GM10266 (cell line): Measurements from ENCODE around the gene CHST9.
A peak's percentile ranks its signal among the peaks of the same experiment; 100 is the strongest.
"Not testable (repeated sequence)": the region's sequence is repeated elsewhere in the genome, so short reads cannot be mapped to it uniquely, and the experiment has no call there.

ENCODE experiments used
- DNase-seq: peaks from one replicate; pipeline ENCODE4 v3.0.0; 2012; ENCODE audit errors: extremely low spot score
- TF ChIP-seq, protein P1 (sequence below): IDR thresholded peaks from 2 replicates; pipeline ENCODE4 v1.5.1; 2012; ENCODE audit warnings: mild to moderate bottlenecking, low read depth; ENCODE audit not compliant: control insufficient read depth, insufficient read depth; ENCODE audit errors: missing control alignments

Gene CHST9, protein sequence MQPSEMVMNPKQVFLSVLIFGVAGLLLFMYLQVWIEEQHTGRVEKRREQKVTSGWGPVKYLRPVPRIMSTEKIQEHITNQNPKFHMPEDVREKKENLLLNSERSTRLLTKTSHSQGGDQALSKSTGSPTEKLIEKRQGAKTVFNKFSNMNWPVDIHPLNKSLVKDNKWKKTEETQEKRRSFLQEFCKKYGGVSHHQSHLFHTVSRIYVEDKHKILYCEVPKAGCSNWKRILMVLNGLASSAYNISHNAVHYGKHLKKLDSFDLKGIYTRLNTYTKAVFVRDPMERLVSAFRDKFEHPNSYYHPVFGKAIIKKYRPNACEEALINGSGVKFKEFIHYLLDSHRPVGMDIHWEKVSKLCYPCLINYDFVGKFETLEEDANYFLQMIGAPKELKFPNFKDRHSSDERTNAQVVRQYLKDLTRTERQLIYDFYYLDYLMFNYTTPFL

DNA sequence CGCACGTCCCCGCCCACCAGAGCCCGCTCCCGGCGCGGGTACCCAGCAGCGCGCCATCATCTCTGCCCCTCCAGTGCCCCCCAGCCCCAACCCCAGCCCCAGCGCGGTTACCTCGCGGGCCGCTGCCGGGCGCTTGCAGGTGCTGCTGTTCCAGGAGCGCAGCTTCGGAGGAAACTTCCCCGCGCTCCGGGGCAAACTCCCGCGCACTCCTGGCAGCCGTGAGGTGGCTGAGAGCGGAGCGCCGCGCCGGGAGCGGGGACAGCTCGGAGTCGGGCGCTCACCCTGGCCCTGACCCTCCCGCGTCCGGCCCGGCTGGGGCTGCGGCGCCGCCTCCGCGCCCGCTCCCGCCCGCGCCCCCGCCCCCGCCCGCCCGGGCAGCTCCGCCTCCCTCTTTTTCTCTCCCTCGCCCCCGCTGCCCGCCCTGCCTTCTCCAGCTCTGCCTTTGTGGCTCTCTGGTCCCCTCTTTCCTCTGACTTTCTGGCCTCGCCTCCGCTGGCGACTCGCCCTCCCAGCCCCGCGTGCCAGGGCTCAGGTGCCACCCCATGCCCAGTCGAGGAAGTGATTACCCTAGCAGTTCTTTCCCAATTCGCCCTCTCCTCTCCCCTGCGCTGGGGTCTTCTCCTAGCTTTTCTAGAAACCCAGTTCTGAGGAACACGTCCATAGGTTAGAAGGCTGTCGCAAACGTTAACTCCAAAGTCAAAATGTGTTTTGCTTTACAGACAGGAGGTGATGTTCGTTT is at the start of gene CHST9:
TSS of gene CHST9 (minus strand) at position 284 of the 739 bp plus-strand sequence. CDS start 42,499 bp downstream, outside the sequence.
- DNase-seq = peak; percentile 17
- TF ChIP-seq, protein P1, sequence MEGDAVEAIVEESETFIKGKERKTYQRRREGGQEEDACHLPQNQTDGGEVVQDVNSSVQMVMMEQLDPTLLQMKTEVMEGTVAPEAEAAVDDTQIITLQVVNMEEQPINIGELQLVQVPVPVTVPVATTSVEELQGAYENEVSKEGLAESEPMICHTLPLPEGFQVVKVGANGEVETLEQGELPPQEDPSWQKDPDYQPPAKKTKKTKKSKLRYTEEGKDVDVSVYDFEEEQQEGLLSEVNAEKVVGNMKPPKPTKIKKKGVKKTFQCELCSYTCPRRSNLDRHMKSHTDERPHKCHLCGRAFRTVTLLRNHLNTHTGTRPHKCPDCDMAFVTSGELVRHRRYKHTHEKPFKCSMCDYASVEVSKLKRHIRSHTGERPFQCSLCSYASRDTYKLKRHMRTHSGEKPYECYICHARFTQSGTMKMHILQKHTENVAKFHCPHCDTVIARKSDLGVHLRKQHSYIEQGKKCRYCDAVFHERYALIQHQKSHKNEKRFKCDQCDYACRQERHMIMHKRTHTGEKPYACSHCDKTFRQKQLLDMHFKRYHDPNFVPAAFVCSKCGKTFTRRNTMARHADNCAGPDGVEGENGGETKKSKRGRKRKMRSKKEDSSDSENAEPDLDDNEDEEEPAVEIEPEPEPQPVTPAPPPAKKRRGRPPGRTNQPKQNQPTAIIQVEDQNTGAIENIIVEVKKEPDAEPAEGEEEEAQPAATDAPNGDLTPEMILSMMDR = no peak

DNA sequence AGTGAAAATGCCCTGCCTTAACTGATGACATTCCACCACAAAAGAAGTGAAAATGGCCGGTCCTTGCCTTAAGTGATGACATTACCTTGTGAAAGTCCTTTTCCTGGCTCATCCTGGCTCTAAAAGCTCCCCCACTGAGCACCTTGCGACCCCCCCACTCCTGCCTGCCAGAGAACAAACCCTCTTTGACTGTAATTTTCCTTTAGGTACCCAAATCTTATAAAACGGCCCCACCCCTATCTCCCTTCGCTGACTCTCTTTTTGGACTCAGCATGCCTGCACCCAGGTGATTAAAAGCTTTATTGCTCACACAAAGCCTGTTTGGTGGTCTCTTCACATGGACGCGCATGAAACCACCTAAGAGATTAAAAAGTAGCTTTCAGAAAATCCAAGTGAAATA is 47.2 kb upstream of the CHST9 start:
- DNase-seq = not testable (repeated sequence)

DNA sequence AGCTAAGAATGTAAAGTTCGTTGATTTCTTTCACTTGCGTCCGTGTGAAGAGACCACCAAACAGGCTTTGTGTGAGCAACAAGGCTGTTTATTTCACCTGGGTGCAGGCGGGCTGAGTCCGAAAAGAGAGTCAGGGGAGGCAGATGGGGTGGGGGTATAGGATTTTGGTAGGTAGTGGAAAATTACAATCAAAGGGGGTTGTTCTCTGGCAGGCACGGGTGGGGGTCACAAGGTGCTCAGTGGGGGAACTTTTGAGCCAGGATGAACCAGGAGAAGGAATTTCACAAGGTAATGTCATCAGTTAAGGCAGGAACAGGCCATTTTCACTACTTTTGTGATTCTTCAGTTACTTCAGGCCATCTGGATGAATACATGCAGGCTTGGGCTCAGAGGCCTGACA is 46.6 kb upstream of the CHST9 start:
- not testable (repeated sequence) for DNase-seq

DNA sequence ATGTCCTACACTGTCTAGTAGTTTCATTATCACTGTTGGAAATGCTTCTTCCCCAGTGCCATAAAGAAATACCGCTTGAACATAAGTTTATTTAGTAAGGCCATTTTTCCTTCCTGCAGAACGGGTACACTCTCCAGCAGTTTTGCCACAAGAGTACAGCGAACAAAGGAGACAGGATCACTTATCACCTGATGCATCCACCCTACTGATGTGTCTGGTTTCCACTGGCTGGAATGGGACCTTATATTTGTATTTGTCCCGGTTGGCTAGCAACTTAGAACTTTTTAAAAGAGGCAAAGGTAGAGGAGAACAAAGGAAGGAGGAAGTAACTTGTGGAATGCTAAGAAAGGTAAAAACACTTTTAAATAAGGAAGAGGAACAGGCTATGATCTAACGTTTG is 46.1 kb upstream of the CHST9 start:
- DNase-seq = not testable (repeated sequence)

DNA sequence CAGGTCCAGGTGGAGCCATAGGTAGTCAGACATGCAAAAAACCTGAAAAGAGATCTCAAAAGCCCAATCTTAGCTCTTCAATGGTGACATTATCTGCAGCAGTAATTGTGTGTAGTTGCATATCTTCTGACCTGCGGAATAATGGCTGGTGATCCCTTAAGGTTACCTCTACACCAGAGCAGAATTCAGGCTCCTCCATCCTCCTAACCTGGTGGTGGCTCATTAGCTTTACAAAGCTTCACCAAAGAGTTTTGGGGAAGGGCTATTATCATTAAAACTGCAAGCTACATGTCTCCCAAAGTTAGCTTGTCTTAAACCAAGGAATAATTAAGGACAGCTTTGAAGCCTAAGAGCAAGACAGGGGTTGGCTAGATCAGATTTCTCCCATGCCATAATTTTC is 42.6 kb upstream of the CHST9 start:
- TF ChIP-seq, protein P1 = no peak
- no peak for DNase-seq

DNA sequence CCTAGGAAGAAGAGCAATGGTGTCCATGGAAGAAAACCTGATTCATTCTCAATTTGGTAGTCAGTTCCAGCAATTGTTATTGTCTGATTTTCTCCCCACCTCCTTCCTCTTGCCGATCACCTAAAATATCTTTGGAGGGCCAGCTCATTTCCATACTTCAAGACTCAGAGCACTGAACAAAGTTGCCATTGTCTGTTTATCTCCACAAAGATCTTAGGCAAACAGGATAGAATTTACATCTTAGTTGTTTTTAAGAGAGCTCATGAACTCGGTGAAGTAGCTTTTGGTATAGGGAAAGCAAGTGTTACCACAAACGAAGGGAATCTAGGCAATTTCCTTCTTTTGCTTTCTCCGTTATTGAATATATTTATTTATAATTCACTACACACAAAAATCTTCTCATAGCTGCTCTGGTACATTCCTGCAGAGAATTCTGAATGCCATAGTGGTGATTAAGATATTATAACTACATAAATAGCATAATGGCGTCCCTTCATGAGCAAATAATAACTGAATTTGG is 41.5 kb upstream of the CHST9 start:
- DNase-seq = no peak
- TF ChIP-seq, protein P1 = no peak

DNA sequence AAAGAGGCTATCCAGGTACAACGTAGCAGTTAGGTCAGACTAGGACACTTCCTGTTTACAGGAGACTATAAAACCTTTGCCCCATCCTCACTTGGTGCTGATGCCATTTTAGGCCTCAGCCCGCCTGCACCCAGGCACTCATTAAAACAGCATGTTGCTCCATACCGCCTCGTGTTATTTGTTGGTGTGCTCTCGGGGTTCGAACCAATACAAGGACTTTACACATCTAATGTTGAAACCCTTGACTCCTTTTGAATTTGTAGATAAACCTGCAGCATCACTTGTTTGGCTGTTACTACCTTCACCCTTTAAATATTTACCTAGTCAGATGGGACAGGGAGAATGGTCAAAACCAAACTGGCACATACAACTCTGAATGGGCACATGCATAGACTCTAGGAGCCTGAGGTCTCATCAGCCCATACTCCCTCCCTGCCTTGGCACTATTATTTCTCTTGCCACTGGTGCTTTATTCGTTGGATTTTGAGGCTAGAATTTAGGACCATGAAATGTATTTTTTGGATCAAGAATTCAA is 40.9 kb upstream of the CHST9 start:
- TF ChIP-seq, protein P1 = no peak
- DNase-seq = no peak

DNA sequence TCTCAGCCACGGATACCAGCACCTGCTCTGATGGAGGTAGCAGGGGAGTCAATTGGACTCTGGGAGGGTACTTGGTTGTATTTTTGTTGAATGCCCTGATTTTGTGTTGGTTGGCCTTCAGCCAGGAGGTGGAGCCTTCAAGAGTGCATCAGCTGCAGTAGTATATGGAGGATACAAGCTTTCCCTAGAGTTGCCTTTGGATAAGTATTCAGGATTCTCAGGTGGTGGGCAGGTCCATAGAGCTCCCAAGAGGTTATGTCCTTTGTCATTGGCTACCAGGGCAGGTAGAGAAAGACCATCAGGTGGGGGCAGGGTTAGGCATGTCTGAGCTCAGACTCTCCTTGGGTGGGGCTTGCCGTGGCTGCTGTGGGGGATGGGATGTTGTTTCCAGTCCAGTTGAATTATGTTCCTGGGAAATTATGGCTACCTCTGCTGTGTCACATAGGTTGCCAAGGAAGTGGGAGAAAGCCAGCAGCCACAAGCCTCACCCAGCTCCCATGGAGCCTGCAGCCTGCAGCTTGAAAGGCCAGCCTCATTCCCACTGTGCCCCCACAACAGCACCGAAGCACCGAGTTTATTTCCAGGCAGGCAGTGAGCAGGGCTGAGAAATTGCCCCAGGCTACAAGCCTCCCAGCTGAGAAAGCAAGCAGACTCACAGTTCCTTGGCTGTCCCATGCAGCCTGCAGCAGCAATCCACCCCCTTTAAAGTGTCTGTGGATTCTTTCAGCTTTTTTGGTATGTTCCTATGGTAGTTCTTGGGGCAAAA is 38.6 kb upstream of the CHST9 start:
- DNase-seq = no peak
- TF ChIP-seq, protein P1 = no peak
